ENCODE data around the gene IZUMO4.
A peak's percentile ranks its signal among the peaks of the same experiment; 100 is the strongest.

The IZUMO4 gene

DNA sequence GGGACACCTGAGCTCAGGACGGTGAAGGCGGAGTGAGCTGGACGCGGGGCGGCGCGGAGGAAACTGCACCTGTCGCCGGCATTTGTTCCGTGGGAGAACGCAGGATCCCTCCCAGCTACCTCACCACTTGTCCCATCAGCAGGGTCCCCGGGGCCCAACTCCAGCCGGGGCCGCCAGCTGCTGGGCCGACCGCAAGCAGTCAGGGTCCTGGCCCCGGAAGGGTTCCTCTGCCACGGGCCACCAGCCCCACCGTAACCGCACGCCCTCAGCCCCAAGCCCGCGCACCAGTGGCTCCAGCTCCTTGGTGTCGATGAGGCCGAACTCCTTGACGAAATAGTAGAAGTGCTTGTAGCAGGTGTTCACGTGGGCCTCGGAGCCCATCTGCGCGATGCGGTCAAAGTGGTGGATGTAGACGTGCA lies 20.2 kb upstream of the IZUMO4 start:
- Histone ChIP-seq H3K36me3 (ENCODE audit: control insufficient read depth in 2 of 2, insufficient read depth in 2 of 2, low read length in 2 of 2) (peaks cover 37 to 47% of the 10 kb centered on the region in 2 donors), H3K4me1 (ENCODE audit: control insufficient read depth, insufficient read depth, low read length) (peaks cover 3% of the 10 kb centered on the region), H3K9ac (ENCODE audit: low read length in 2 of 2) (no peak overlapping the region)

DNA sequence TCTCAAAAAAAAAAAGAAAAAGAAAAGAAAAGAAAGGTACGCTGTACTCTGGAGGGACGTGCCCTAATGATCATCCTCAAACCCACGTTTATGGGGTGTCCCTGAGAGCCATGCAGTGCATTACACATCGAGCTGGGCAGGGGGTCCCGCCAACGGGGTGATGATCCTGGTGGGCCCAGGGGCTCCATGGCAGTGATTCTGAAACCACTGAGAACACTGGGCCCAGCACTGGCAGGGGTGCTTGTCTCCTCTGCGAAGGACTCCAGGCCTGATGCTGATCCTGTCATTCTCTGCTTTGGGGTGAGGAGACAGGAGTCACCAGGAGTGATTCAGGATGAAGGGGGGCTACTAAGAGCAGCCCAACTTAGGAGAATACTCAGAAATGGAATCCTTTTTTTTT lies 19.3 kb upstream of the IZUMO4 start:
- Histone ChIP-seq H3K27ac (ENCODE audit: low read length) (no peak overlapping the region), H3K9ac (ENCODE audit: low read length in 2 of 2) (no peak overlapping the region), H3K36me3 (ENCODE audit: control insufficient read depth in 2 of 2, insufficient read depth in 2 of 2, low read length in 2 of 2) (peaks cover 34 to 48% of the 10 kb centered on the region in 2 donors), H3K4me1 (ENCODE audit: control insufficient read depth, insufficient read depth, low read length) (peaks cover 10% of the 10 kb centered on the region), H3K27me3 (ENCODE audit: control insufficient read depth in 1 of 2, insufficient read depth in 2 of 2, low read length in 2 of 2) (no peaks in the 10 kb centered on the region), H3K4me3 (ENCODE audit: low read length in 2 of 2) (no peak overlapping the region), H3K9me3 (ENCODE audit: control insufficient read depth in 2 of 2, low read length in 2 of 2) (no peaks in the 10 kb centered on the region)

More for the DNA sequence above, 20.2 kb upstream of the IZUMO4 start:
- Histone ChIP-seq H3K27me3 (ENCODE audit: control insufficient read depth in 1 of 2, insufficient read depth in 2 of 2, low read length in 2 of 2) (no peaks in the 10 kb centered on the region), H3K9me3 (ENCODE audit: control insufficient read depth in 2 of 2, low read length in 2 of 2) (no peaks in the 10 kb centered on the region), H3K27ac (ENCODE audit: low read length) (no peak overlapping the region), H3K4me3 (ENCODE audit: low read length in 2 of 2) (no peak overlapping the region)

DNA sequence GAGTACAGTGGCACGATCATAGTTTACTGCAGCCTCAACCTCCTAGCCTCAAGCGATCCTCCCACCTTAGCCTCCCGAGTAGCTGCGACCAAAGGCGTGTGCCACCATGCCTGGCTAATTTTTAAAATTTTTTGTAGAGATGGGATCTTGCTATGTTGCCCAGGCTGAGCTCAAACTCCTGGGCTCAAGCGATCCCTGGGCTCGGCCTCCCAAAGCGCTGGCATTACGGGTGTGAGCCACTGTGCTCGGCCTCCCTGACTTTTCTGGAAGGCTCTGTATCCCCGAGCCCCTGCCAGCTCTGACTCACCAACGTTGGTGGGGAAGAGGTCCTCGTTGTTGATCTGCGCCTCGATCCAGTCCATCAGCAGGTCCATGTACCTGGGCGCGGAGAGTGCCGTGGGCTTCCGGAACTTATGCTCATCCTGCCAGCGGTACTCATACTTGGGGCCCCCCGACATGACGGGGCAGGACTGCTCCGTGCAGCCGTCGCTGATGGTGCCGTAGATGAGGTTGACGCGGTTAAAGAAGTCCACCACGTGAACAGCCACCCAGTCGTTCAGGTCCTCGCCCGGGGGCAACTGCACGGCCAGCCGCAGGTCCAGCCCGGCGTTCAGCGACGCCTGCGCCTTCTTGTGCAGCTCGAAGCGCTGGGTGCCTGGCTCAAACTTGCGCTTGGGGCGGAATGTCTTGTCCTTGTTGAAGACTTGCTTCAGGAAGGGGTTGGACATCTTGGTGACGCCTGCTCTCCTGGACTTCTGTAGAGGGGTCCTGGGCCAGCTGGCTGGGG lies 18.7 kb upstream of the IZUMO4 start:
- Histone ChIP-seq H3K27ac (ENCODE audit: low read length) (no peak overlapping the region), H3K9me3 (ENCODE audit: control insufficient read depth in 2 of 2, low read length in 2 of 2) (no peaks in the 10 kb centered on the region), H3K9ac (ENCODE audit: low read length in 2 of 2) (no peak overlapping the region), H3K4me1 (ENCODE audit: control insufficient read depth, insufficient read depth, low read length) (peaks cover 11% of the 10 kb centered on the region), H3K27me3 (ENCODE audit: control insufficient read depth in 1 of 2, insufficient read depth in 2 of 2, low read length in 2 of 2) (no peaks in the 10 kb centered on the region), H3K4me3 (ENCODE audit: low read length in 2 of 2) (no peak overlapping the region), H3K36me3 (ENCODE audit: control insufficient read depth in 2 of 2, insufficient read depth in 2 of 2, low read length in 2 of 2) (peaks cover 29 to 43% of the 10 kb centered on the region in 2 donors)

DNA sequence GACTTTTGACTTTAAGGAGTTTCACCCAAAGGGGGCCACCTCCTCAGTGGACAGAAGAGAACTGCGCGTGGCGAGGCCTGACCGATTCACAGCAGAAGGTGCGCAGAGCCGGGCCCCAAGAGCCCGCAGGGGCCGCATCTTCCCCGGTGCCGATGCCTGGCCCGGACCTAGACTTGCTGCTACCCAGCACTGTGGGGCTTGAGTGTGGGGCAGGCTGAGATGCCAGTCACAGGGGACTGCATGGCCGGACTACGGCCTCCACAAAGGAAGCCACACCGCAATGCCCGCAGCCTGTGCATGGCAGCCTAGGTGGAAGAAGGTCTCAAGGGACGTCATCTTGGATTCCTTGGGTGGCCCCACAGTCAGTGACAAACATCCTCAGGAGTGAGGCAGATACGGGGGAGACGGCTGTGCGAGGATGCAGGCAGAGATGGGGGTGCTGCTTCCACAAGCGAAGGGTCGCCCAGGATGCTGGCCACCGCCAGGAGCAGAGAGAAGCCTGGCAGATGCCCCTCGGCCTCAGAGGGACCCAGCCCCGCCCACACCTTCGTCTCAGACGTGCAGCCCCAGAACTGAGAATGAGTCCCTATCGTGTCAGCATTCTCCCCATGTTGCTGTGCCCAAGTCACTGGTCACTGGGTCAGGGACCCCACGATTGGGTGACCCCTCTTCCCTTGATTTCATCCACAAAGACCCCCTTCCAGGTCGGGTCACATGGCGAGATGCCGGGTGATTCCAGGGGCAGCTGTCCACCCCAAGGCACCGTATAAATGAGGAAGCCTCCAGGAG lies 17.4 kb upstream of the IZUMO4 start:
- Histone ChIP-seq H3K9ac (ENCODE audit: low read length in 2 of 2) (no peak overlapping the region), H3K36me3 (ENCODE audit: control insufficient read depth in 2 of 2, insufficient read depth in 2 of 2, low read length in 2 of 2) (peaks cover 25 to 41% of the 10 kb centered on the region in 2 donors), H3K4me3 (ENCODE audit: low read length in 2 of 2) (no peak overlapping the region), H3K27ac (ENCODE audit: low read length) (no peak overlapping the region), H3K27me3 (ENCODE audit: control insufficient read depth in 1 of 2, insufficient read depth in 2 of 2, low read length in 2 of 2) (no peaks in the 10 kb centered on the region), H3K4me1 (ENCODE audit: control insufficient read depth, insufficient read depth, low read length) (peaks cover 21% of the 10 kb centered on the region), H3K9me3 (ENCODE audit: control insufficient read depth in 2 of 2, low read length in 2 of 2) (no peaks in the 10 kb centered on the region)

DNA sequence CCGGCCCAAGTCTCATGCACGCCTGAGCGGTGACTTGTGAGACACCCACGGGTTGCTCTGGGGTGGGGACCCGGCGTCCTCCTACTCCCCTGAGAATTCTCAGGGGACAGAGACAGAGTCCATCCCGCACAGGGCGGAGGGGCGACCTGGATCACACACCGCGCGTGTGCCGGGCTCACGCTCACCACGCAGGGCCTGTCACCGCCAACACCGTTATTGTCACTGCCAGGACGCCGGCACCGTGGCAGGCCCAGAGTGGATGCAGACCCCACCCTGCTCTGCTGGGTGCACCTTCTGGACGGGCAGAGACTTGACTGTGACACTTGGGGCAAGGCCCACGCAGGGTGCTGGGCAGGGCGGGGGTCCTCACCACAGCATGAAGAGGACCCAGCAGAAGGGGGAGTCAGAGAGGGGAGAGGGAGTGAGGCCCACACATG lies 16.8 kb upstream of the IZUMO4 start:
- Histone ChIP-seq H3K36me3 (ENCODE audit: control insufficient read depth in 2 of 2, insufficient read depth in 2 of 2, low read length in 2 of 2) (peaks cover 25 to 41% of the 10 kb centered on the region in 2 donors), H3K9me3 (ENCODE audit: control insufficient read depth in 2 of 2, low read length in 2 of 2) (no peaks in the 10 kb centered on the region), H3K4me3 (ENCODE audit: low read length in 2 of 2) (no peak overlapping the region), H3K4me1 (ENCODE audit: control insufficient read depth, insufficient read depth, low read length) (peaks cover 21% of the 10 kb centered on the region), H3K9ac (ENCODE audit: low read length in 2 of 2) (no peak overlapping the region), H3K27ac (ENCODE audit: low read length) (no peak overlapping the region), H3K27me3 (ENCODE audit: control insufficient read depth in 1 of 2, insufficient read depth in 2 of 2, low read length in 2 of 2) (no peaks in the 10 kb centered on the region)

DNA sequence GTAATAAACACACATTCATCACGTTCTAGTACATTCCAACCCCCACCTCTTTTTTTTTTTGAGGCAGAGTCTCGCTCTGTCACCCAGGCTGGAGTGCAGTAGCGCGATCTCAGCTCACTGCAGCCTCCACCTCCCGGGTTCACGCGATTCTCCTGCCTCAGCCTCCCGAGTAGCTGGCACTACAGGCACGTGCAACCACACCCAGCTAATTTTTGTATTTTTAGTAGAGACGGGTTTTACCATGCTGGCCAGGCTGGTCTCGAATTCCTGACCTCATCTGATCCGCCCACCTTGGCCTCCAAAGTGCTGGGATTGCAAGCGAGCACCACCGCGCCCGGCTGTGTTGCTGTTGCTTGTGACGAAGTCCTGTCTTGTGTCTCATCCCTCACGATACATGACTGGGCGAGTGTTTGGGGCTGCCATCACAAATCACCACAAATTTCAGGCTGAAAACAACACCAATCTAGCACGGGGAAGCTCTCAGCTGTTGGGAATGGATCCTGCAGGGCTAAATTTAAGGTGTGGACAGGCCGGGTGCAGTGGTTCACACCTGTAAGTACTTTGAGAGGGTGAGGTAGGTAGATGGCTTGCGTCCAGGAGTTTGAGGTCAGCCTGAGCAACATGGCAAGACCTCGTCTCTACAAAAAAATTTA lies 16.3 kb upstream of the IZUMO4 start:
- H3K27ac ChIP-seq (ENCODE audit: low read length): no peak overlapping the region
- H3K9me3 ChIP-seq (ENCODE audit: control insufficient read depth in 2 of 2, low read length in 2 of 2): no peaks in the 10 kb centered on the region
- H3K4me3 ChIP-seq (ENCODE audit: low read length in 2 of 2): no peak overlapping the region
- H3K27me3 ChIP-seq (ENCODE audit: control insufficient read depth in 1 of 2, insufficient read depth in 2 of 2, low read length in 2 of 2): no peaks in the 10 kb centered on the region
- peaks cover 24% of the 10 kb centered on the region for H3K4me1 ChIP-seq (ENCODE audit: control insufficient read depth, insufficient read depth, low read length)
- no peak overlapping the region for H3K9ac ChIP-seq (ENCODE audit: low read length in 2 of 2)
- peaks cover 25 to 39% of the 10 kb centered on the region in 2 donors for H3K36me3 ChIP-seq (ENCODE audit: control insufficient read depth in 2 of 2, insufficient read depth in 2 of 2, low read length in 2 of 2)

DNA sequence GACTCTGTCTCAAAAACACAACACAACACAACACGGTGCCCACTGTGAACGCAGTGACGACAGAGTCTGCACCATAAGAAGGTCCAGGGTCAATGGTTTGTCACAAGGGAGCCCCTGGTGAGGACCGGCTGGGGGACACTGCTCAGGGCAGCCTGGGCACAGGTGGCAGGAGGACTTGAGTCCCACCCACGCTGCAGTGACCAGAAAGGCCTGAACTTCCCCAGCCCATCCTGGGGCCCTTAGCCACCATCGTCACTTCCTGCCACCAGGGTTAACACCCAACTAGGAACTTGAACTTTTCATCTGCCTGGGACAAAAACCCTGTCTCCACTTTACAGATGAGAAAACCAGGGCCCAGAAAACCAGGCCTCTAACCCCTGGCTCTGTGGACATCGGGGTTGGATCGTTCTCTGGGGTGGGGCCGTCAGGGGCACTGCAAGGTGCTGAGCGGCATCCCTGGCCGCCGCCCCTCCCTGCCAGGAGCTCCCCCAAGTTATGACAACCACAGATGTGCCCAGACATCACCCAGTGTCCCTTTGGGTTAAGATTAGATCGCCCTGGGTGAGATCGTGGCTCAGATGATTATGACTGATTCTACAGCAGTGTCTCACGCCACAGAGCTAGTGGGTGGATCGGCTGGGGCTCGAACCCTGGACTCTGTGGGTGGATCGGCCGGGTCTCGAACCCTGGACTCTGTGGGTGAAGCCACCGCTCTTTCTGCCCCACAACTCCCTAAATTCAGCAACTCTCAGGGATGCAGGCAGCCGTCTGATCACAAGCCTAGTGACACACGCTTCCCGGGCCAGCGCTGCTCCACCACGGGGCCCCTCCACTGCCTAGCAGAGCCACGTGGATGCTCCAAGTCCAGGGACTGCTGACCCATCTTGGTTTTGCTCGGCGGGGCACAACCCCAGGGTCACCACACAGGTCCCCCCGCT lies 14.6 kb upstream of the IZUMO4 start:
- Histone ChIP-seq H3K27me3 (ENCODE audit: control insufficient read depth in 1 of 2, insufficient read depth in 2 of 2, low read length in 2 of 2) (no peaks in the 10 kb centered on the region), H3K9ac (ENCODE audit: low read length in 2 of 2) (no peak overlapping the region), H3K9me3 (ENCODE audit: control insufficient read depth in 2 of 2, low read length in 2 of 2) (no peaks in the 10 kb centered on the region), H3K4me3 (ENCODE audit: low read length in 2 of 2) (no peak overlapping the region), H3K4me1 (ENCODE audit: control insufficient read depth, insufficient read depth, low read length) (peaks cover 30% of the 10 kb centered on the region), H3K27ac (ENCODE audit: low read length) (no peak overlapping the region), H3K36me3 (ENCODE audit: control insufficient read depth in 2 of 2, insufficient read depth in 2 of 2, low read length in 2 of 2) (peaks cover 16 to 28% of the 10 kb centered on the region in 2 donors)

DNA sequence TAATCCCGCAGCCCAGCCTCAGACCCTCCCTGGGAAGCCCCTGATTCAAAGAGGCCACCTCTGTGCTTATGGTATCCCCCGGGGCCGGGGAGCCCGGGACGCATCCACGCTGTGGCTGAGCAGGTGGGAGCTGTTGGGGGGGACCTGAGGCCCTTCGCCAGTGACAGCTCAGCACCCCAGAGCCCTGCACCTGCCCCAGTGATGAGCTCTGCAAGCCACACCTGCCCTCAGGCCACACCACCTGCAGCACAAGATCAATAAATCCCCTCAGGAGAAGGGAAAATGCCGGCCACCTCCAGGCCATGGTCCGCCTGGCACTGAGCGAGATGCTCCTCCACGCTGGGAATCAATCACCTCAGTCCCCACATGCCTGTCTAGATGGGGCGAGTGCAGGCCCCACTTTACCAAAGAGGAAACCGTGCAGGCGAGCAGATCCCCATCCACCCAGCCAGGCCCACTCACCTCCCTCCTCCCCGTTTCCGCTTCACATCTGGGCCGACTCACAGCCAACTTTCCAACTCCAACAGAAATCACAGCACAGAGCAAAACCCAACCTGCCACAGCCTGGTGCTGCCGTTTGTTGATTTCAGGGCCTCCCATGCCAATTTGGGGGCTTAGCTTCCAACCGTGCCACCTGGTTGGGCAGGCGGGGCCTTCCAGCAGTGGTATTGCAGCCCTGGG lies 13.4 kb upstream of the IZUMO4 start:
- peak overlapping the region; percentile 18 for H3K27ac ChIP-seq (ENCODE audit: low read length)
- peak overlapping the region in 1 of 2 donors; percentile 29 for H3K4me3 ChIP-seq (ENCODE audit: low read length in 2 of 2)
- H3K36me3 ChIP-seq (ENCODE audit: control insufficient read depth in 2 of 2, insufficient read depth in 2 of 2, low read length in 2 of 2): peaks cover 6 to 19% of the 10 kb centered on the region in 2 donors
- no peaks in the 10 kb centered on the region for H3K9me3 ChIP-seq (ENCODE audit: control insufficient read depth in 2 of 2, low read length in 2 of 2)
- peaks cover 34% of the 10 kb centered on the region for H3K4me1 ChIP-seq (ENCODE audit: control insufficient read depth, insufficient read depth, low read length)
- no peaks in the 10 kb centered on the region for H3K27me3 ChIP-seq (ENCODE audit: control insufficient read depth in 1 of 2, insufficient read depth in 2 of 2, low read length in 2 of 2)
- H3K9ac ChIP-seq (ENCODE audit: low read length in 2 of 2): no peak overlapping the region

DNA sequence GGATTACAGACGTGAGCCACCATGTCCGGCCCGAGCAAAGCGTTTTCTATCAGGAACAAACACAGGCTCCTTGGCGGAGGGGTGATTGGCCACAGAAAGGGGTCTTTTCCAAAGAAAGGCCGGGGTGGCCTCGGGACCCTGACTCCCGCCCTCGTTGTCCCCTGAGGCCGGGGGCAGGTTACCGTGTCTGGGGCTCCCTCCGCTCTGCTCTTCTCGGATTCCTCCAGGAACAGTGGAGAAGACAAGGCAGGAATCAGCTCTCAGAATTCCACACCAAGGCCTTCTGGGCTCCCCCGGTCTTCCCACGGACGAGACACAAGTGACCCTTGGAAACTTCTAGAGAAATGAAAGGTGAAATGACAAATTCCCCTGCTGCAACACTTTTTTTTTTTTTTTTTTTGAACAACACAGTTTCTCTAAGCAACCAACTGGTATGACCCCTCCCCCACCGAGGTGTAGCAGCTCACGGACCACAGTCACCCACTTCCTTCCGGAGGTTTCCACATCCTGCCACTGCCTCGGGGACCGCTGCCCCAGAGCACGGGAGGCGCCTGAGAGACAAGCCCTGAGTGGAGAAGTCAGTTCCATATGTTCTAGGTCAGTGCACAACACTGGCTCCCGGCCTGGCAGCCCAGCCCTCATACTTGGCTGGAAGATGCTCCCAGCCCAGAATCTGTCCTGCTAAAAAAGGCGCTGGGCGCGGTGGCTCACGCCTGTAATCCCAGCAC lies 11.6 kb upstream of the IZUMO4 start:
- H3K9me3 ChIP-seq (ENCODE audit: control insufficient read depth in 2 of 2, low read length in 2 of 2): no peaks in the 10 kb centered on the region
- peaks cover 47% of the 10 kb centered on the region for H3K4me1 ChIP-seq (ENCODE audit: control insufficient read depth, insufficient read depth, low read length)
- H3K9ac ChIP-seq (ENCODE audit: low read length in 2 of 2): no peak overlapping the region
- H3K27ac ChIP-seq (ENCODE audit: low read length): no peak overlapping the region
- H3K27me3 ChIP-seq (ENCODE audit: control insufficient read depth in 1 of 2, insufficient read depth in 2 of 2, low read length in 2 of 2): no peaks in the 10 kb centered on the region
- H3K36me3 ChIP-seq (ENCODE audit: control insufficient read depth in 2 of 2, insufficient read depth in 2 of 2, low read length in 2 of 2): peaks cover 3 to 18% of the 10 kb centered on the region in 2 donors
- H3K4me3 ChIP-seq (ENCODE audit: low read length in 2 of 2): no peak overlapping the region

Data from stomach smooth muscle (tissue), 2 donors.